ENCODE data around the gene CEP135. TPM values are rescaled to one million over a fixed set of nuclear protein-coding genes. Genes with fewer than 3 reads are reported as not detected.
"Not testable (repeated sequence)": the region's sequence is repeated elsewhere in the genome, so short reads cannot be mapped to it uniquely, and the experiment has no call there.

CEP135 gene
- total RNA-seq, 1 experiment from 2014 or later: 24.3 TPM

DNA sequence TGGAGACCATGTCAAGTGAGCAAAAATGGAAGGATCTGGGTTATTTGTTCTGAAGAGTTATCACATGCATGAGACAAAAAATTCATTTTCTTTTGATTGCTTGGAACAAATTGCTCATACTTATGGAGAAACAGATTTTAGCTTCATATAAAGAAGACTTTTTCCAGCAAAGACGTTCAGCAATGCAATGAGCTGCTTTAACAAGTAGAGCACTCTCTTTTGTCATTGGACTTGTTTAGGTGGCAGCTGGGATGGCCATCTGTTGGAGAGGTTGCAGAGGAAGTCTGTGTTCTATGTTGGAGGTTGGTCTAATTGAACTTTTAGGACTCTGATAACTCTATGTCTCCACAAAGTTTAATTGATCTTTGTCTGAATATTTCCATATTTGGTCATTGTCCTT, 19.9 kb upstream of the CEP135 start:
- Histone ChIP-seq H3K27ac (no peak overlapping the region), H3K4me3 (no peak overlapping the region), H3K27me3 (no peaks in the 10 kb centered on the region), H3K36me3 (no peaks in the 10 kb centered on the region), H3K9me3 (replicated peaks) (no peaks in the 10 kb centered on the region), H3K4me1 (peaks cover 7% of the 10 kb centered on the region; the same call in 1 of the 2 replicates)
- DNase-seq: no peak

DNA sequence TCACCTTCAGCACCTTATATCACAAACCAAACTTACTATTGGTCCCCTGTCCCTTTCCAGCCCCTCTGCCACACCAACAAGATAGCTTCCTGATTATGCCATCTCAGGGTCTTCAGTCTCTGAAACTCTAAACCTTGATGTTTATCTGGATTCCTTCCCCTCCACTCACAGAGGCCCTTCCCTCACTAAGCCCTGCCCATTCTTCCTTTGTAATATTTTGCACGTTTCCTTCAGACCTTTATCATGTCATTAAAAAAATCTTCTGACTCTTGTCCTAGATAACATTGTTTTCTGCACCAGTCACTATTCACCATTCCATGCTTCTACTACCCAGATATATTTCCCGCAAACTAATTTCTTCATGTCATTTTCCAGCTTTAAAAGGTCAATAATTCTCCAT, 17.7 kb upstream of the CEP135 start:
- no peaks in the 10 kb centered on the region for H3K9me3 ChIP-seq (replicated peaks)
- no peak overlapping the region for H3K27ac ChIP-seq
- H3K4me1 ChIP-seq: peaks cover 7% of the 10 kb centered on the region; the same call in 1 of the 2 replicates
- H3K27me3 ChIP-seq: no peaks in the 10 kb centered on the region
- no peak for DNase-seq
- H3K36me3 ChIP-seq: no peaks in the 10 kb centered on the region
- H3K4me3 ChIP-seq: no peak overlapping the region

DNA sequence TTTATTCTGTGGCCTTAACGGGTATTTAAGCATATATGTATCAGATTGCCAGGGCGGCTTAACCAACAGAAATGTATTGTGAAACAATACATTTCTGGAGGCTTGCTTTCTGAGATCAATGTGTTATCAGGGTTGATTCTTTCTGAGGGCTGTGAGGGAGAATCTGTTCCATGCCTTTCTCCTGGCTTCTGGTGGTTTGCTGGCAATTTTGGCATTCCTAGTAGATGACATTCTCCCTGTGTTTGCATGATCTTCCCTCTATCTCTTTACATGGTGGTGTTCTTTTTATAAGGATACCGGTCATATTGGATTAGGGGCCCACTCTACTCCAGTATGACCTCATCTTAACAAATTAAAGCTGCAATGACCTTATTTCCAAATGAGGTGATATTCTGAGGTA, 16.9 kb upstream of the CEP135 start:
- Histone ChIP-seq H3K4me1 (peaks cover 7% of the 10 kb centered on the region; the same call in 1 of the 2 replicates), H3K27me3 (no peaks in the 10 kb centered on the region), H3K4me3 (no peak overlapping the region), H3K9me3 (replicated peaks) (no peaks in the 10 kb centered on the region), H3K36me3 (no peaks in the 10 kb centered on the region), H3K27ac (no peak overlapping the region)
- DNase-seq: peak in 1 of 2 experiments; percentile 37

DNA sequence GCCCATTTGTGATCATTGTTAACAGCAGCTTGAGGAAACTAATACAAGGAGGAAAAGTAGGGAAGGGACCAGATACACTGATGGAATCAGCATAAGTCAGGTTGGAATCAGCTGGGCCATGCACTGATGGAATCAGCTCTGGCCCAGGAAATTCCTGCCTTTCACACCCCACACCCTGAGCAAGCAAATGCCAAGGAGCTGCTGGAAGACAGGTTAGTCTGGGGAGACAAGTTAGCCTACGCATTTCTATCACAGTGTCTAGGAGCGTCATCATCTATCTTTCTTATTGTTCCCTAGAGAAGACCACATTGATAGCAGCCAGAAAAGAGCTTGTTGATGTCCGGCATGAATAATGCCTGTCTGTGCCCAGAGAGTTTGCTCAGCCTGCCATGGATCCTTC, 16.2 kb upstream of the CEP135 start:
- Histone ChIP-seq H3K9me3 (replicated peaks) (no peaks in the 10 kb centered on the region), H3K27me3 (no peaks in the 10 kb centered on the region), H3K4me3 (no peak overlapping the region), H3K27ac (no peak overlapping the region), H3K4me1 (peaks cover 7% of the 10 kb centered on the region; the same call in 1 of the 2 replicates), H3K36me3 (no peaks in the 10 kb centered on the region)
- DNase-seq: no peak

DNA sequence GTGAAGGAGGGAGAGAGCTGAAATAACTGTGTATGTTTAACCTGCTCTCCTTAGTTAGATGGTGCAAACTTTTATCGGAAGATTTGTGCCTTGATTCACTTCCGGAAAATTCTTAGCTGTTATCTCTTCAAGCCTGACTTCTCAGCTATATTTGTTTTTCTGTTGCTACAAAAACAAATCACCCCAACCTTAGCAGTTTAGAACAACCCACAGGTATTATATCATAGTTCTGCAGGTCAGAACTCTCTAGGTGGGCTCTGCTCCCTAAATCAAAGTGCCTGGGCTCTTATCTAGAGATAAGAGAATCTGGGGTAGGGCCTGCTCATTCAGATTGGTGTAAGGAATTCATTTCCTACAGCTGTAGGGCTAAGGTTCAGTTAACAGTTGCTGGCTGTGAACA, 15.1 kb upstream of the CEP135 start:
- Histone ChIP-seq H3K4me1 (peaks cover 7% of the 10 kb centered on the region; the same call in 1 of the 2 replicates), H3K9me3 (replicated peaks) (no peaks in the 10 kb centered on the region), H3K27ac (no peak overlapping the region), H3K4me3 (no peak overlapping the region), H3K27me3 (no peaks in the 10 kb centered on the region), H3K36me3 (no peaks in the 10 kb centered on the region)
- no peak for DNase-seq

DNA sequence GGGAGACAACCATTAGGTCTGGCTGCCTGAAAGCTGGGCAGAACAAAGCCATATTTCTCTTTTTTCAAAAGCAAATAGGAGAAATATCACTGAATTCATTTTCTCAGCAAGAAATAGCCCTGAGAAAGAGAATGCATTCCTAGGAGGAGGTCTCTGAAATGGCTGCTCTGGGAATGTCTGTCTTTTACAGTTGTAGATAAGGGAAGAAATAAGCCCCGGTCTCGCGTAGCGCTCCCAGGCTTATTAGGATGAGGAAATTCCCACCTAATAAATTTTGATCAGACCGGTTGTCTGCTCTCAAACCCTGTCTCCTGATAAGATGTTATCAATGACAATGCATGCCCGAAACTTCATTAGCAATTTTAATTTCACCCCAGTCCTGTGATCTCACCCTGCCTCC, 12.8 kb upstream of the CEP135 start:
- H3K27ac ChIP-seq; H3K9me3 ChIP-seq (replicated peaks); H3K36me3 ChIP-seq; DNase-seq; H3K4me3 ChIP-seq; H3K4me1 ChIP-seq; H3K27me3 ChIP-seq: not testable (repeated sequence)

DNA sequence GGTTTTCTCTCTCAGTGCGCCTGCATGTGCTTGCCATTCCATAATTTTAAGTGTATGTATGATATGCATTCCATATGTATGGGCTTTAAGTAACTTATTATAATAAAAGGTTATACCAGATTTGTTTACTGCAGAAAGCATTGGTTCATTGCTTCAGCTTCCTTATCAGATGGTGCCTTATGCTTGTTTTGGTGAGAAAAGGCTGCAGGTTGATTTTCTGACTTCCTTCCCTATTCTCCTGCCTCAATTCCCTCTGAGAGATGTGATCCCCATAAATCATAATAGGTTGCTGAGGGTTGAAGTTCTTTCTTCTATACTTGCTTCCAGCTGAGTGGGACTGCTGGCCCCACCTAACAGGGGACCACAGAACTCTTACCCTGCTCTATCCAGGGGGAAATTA, 10.3 kb upstream of the CEP135 start:
- DNase-seq: no peak
- H3K4me3 ChIP-seq: no peak overlapping the region
- no peaks in the 10 kb centered on the region for H3K27me3 ChIP-seq
- H3K36me3 ChIP-seq: no peaks in the 10 kb centered on the region
- no peaks in the 10 kb centered on the region; the same call in 1 of the 2 replicates for H3K9me3 ChIP-seq (replicated peaks)
- no peaks in the 10 kb centered on the region for H3K4me1 ChIP-seq
- no peak overlapping the region for H3K27ac ChIP-seq

GRCh38 chr4:55939421-55939820, 9.3 kb upstream of the CEP135 start:
- H3K27ac ChIP-seq: no peak overlapping the region
- no peaks in the 10 kb centered on the region for H3K4me1 ChIP-seq
- no peaks in the 10 kb centered on the region for H3K27me3 ChIP-seq
- no peak overlapping the region for H3K4me3 ChIP-seq
- no peak for DNase-seq
- no peaks in the 10 kb centered on the region for H3K36me3 ChIP-seq
- H3K9me3 ChIP-seq (replicated peaks): no peaks in the 10 kb centered on the region; the same call in 1 of the 2 replicates

DNA sequence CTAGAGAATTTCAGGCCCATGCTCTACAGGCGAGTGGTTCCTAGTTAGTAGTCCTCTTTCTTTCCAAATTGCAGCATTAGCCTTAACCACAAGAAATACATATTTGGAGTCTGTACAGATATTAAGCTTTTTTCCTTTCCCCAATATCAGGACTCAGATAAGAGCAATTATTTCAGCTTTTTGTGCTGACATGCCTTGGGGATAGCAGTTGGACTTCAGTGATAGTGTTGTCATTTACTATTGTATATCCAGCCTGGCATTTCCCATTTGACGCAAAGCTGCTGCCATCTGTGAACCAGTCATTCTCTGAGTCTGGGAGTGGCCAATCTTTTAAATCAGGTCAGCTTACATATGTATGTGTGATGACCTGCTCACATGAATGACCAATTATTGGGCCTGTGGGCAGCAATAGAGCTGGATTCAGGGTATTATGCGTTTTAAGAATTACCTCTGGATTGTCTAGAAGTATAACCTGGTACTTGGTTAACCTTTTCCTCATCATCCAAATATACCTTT, 6.8 kb upstream of the CEP135 start:
- Histone ChIP-seq H3K36me3 (no peaks in the 10 kb centered on the region), H3K27ac (no peak overlapping the region), H3K4me3 (no peak overlapping the region), H3K4me1 (no peaks in the 10 kb centered on the region), H3K27me3 (no peaks in the 10 kb centered on the region), H3K9me3 (replicated peaks) (no peaks in the 10 kb centered on the region; the same call in 1 of the 2 replicates)
- no peak for DNase-seq

DNA sequence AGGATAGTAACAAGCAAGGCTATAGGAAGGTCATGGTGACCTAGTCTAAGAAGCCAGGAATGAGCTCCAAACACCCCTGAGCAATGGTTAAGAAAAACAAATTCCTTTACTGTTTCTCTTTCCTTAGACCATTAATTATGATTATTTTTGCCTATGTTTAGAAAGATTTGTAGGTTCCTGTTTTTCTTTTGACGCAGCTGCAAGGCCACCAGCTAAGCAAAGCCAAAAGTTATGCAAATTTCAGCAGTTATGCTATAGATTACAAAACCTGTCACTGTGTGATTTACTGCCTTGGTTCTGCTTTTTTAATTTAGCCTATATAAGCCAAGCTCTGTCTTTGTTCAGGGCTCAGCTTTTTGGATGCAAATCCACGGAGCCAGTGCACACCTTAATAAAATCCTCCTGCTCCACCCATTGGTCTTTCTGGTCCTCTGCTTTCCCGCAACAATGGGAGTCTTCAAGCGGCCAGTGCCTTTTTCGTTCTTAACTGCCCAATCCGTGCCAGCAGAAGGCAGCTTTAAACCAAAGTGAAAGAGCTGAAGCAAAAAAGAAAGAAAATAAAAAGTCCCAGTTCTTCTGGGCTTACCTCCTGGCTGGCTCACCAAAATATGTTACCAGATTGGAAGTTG, 1.4 kb upstream of the CEP135 start:
- H3K27ac ChIP-seq: peak overlapping the region; percentile 93; the same call in 1 of the 2 replicates
- no peaks in the 10 kb centered on the region; the same call in 1 of the 2 replicates for H3K9me3 ChIP-seq (replicated peaks)
- no peaks in the 10 kb centered on the region for H3K36me3 ChIP-seq
- peak overlapping the region; percentile 92 for H3K4me3 ChIP-seq
- H3K4me1 ChIP-seq: peaks cover 4% of the 10 kb centered on the region; the same call in 1 of the 2 replicates
- no peaks in the 10 kb centered on the region for H3K27me3 ChIP-seq
- peak in 1 of 2 experiments; percentile 23 for DNase-seq

DNA sequence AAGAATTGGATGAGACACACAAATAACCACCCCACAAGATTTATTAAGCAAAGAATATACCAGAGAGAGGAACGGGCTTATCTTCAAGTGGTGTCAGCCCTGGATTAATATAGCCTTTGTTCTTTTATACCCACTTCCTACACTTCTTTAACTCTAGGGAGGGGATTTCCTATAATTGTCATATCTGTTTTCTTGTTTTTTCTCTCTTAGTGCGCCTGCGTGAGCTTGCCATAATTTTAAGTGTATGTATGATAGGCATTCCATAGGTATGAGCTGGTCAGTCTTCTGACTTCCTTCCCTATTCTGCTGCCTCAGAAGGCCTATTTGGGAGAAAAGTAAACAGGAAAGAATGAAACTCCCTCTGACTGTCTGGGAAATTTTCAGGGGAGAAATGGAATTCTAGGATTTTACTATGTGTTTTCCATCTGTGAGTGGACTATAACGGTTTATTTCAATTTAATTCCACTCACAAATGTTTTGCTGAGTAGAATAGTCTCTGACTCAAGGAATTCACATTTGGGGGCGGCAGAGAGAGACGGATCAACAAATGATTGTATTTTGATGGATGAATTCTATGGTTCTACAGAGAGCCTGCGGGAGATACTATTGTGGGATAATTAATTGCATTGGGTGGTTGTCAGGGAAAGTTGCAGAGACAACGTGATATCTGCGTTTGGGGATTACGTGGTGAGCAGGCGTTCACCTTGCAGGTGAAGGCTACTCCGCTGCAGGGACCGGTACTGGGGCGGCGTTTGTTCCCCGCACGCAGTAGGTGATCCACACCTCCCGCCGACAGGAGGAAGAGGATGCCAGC, 626 bp upstream of the CEP135 start:
- Histone ChIP-seq H3K4me1 (peaks cover 4% of the 10 kb centered on the region; the same call in 1 of the 2 replicates), H3K4me3 (peak overlapping the region; percentile 92), H3K27me3 (no peaks in the 10 kb centered on the region), H3K36me3 (no peaks in the 10 kb centered on the region; the same call in 1 of the 2 replicates), H3K27ac (peak overlapping the region; percentile 93), H3K9me3 (replicated peaks) (no peaks in the 10 kb centered on the region; the same call in 1 of the 2 replicates)
- DNase-seq: peak; percentile 38 to 56

DNA sequence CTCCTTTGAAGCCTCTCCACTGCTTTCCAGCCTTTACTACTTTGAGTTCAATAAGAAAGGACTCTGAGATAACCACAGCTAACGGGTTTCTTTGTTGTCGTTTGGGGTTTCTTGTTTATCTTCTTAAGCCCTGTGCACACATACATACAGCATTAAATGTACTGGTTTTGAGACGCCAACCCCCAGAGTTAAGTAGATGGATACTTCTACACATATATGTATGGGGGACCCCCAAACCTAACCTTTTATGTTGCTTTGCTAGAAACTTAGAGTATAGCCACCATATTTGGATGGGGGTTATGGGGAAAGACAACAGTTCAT, 697 bp downstream of the CEP135 start:
- peaks cover 4% of the 10 kb centered on the region; the same call in 1 of the 2 replicates for H3K4me1 ChIP-seq
- H3K27me3 ChIP-seq: no peaks in the 10 kb centered on the region
- H3K9me3 ChIP-seq (replicated peaks): no peaks in the 10 kb centered on the region
- H3K4me3 ChIP-seq: peak overlapping the region; percentile 92
- peak overlapping the region; percentile 93 for H3K27ac ChIP-seq
- peaks cover 6% of the 10 kb centered on the region for H3K36me3 ChIP-seq
- no peak for DNase-seq

- no peak overlapping the region for H3K4me3 ChIP-seq
- no peaks in the 10 kb centered on the region for H3K27me3 ChIP-seq
- peaks cover 4% of the 10 kb centered on the region; the same call in 1 of the 2 replicates for H3K4me1 ChIP-seq
- H3K9me3 ChIP-seq (replicated peaks): no peaks in the 10 kb centered on the region
- H3K27ac ChIP-seq: no peak overlapping the region
- peaks cover 11% of the 10 kb centered on the region for H3K36me3 ChIP-seq
- no peak for DNase-seq
Measured at GRCh38 chr4:55951191-55951922, 2.6 kb downstream of the CEP135 start.

DNA sequence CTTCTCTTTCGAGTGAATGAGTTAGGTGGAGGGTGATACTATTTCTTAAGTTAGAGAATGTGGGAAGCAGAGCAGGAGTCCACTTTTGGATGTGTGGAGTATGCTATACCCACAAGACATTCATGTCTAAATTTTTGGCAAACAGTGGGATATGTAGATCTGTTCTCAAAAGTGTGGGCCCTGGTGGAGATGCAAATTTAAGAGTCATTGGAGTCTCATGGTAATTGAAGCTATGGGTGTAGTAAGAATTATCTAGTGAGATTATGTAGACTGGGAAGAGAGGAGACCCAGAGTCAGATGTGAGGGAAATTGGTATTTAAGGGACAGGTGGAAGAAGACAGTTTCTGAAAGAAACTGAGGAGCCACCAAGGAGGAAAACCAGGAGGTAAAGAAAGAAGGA, 7.0 kb downstream of the CEP135 start:
- Histone ChIP-seq H3K4me3 (no peak overlapping the region), H3K27me3 (no peaks in the 10 kb centered on the region), H3K4me1 (no peaks in the 10 kb centered on the region), H3K27ac (no peak overlapping the region), H3K36me3 (peaks cover 35% of the 10 kb centered on the region), H3K9me3 (replicated peaks) (no peaks in the 10 kb centered on the region)
- no peak for DNase-seq

DNA sequence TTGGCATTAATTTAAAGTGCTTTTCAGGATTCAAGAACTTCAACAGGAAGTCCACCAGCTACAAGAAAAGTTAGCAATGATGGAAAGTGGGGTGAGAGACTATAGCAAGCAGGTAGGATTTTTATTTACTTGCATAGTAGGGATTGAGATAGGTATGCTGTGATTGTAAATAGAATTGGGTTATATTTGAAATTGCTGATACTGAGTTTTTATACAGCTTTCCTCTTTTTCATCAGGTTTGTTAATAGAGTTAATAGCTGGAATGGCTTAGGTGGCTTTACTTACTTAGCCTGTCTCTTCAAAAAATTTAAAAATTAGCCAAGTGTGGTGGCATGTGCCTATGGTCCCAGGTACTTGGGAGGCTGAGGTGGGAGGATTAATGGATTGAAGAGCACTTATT, 10.9 kb downstream of the CEP135 start:
- Histone ChIP-seq H3K27me3 (no peaks in the 10 kb centered on the region), H3K9me3 (replicated peaks) (no peaks in the 10 kb centered on the region), H3K27ac (no peak overlapping the region), H3K4me3 (no peak overlapping the region), H3K4me1 (no peaks in the 10 kb centered on the region; the same call in 1 of the 2 replicates), H3K36me3 (peaks cover 41% of the 10 kb centered on the region)
- DNase-seq: no peak

All from SJCRH30 (cell line).